T-cell (primary cell): Measurements from ENCODE around the gene ARHGEF17. TPM values are rescaled to one million over a fixed set of nuclear protein-coding genes. Genes with fewer than 3 reads are reported as not detected.
A peak's percentile ranks its signal among the peaks of the same experiment; 100 is the strongest.

Experiments used
- ATAC-seq, 4 experiments: fragments of 200-7000 bp in 3 of 4; fragments of 150-1000 bp in 1 of 4; cut with Tn5 transposase; replicated peaks in 1 of 4; 1 replicate in 3 of 4; 2 replicates in 1 of 4; pipeline ENCODE4 v1.10.0; 2021; ENCODE audit warnings: moderate library complexity in 3 of 4, mild to moderate bottlenecking in 2 of 4, moderate number of reproducible peaks in 1 of 4
- CTCF ChIA-PET, 2 donors: fragments of 300-600 bp; sonication (Branson Sonifier 250); formaldehyde crosslinking; loops; one replicate each; lab custom pipeline; 2022; ENCODE audit warnings: antibody characterized with exemption in 2 of 2; lab: Charles Lee
- POLR2A ChIA-PET, 2 donors: fragments of 300-600 bp; sonication (Branson Sonifier 250); formaldehyde crosslinking; loops; one replicate each; lab custom pipeline; 2022; ENCODE audit warnings: antibody characterized with exemption in 2 of 2; lab: Charles Lee
- DNase-seq, 35 experiments: peaks; one replicate each; pipeline versions ENCODE4 v3.0.0 to v3.0.0-alpha.2; 2013 to 2023
- H3K27ac ChIP-seq: one replicate; pipeline ENCODE4 v1.5.1; 2013; ENCODE audit warnings: low read length
- H3K27me3 ChIP-seq, 2 experiments: replicated peaks in 1 of 2; 1 replicate in 1 of 2; 2 replicates in 1 of 2; pipeline versions ENCODE4 v1.6.1 to v1.7.0; 2013; ENCODE audit warnings: low read length in 1 of 2, mixed read lengths in 1 of 2; ENCODE audit not compliant: control insufficient read depth in 2 of 2, insufficient read depth in 2 of 2; ENCODE audit errors: extremely low read depth in 1 of 2
- H3K36me3 ChIP-seq, 2 donors: 1 replicate in 1 of 2; 2 replicates in 1 of 2; pipeline versions ENCODE4 v1.6.1 to v1.7.0; 2013; ENCODE audit warnings: low read length in 1 of 2; ENCODE audit not compliant: control insufficient read depth in 2 of 2, insufficient read depth in 1 of 2; ENCODE audit errors: extremely low read depth in 1 of 2
- H3K4me1 ChIP-seq, 2 experiments: 1 replicate in 1 of 2; 2 replicates in 1 of 2; pipeline versions ENCODE4 v1.6.1 to v1.7.0; 2013; ENCODE audit warnings: low read length in 2 of 2, mixed read lengths in 1 of 2; ENCODE audit not compliant: insufficient read depth in 2 of 2, control insufficient read depth in 1 of 2; ENCODE audit errors: extremely low read depth in 1 of 2
- H3K4me3 ChIP-seq, 2 donors: 1 replicate in 1 of 2; 2 replicates in 1 of 2; pipeline versions ENCODE4 v1.5.1 to v1.7.0; 2013; ENCODE audit warnings: mild to moderate bottlenecking in 2 of 2, low read length in 1 of 2, moderate library complexity in 1 of 2; ENCODE audit not compliant: control insufficient read depth in 1 of 2; ENCODE audit errors: extremely low read depth in 1 of 2
- H3K9me3 ChIP-seq: 2 replicates; pipeline ENCODE4 v1.7.0; 2013
- H3K27ac Mint-ChIP-seq, 2 donors: one replicate each; pipeline ENCODE4 v1.8.0; 2020 to 2021; ENCODE audit warnings: mild to moderate bottlenecking in 2 of 2, mixed read lengths in 2 of 2
- H3K27me3 Mint-ChIP-seq, 2 donors: one replicate each; pipeline ENCODE4 v1.8.0; 2021 to 2022; ENCODE audit warnings: mixed read lengths in 2 of 2
- H3K36me3 Mint-ChIP-seq: one replicate; pipeline ENCODE4 v1.8.0; 2021; ENCODE audit warnings: mixed read lengths
- H3K4me1 Mint-ChIP-seq, 3 donors: one replicate each; pipeline ENCODE4 v1.8.0; 2020 to 2022; ENCODE audit warnings: mixed read lengths in 3 of 3, mild to moderate bottlenecking in 1 of 3
- H3K4me3 Mint-ChIP-seq, 3 donors: one replicate each; pipeline ENCODE4 v1.8.0; 2020 to 2022; ENCODE audit warnings: mild to moderate bottlenecking in 3 of 3, mixed read lengths in 3 of 3, moderate library complexity in 3 of 3
- H3K9me3 Mint-ChIP-seq, 3 donors: one replicate each; pipeline ENCODE4 v1.8.0; 2020 to 2022; ENCODE audit warnings: mixed read lengths in 3 of 3
- WGBS: methylation state at CpG from one replicate; pipeline ENCODE4 v1.1.5; 2013; ENCODE audit warnings: missing lambda C conversion rate; ENCODE audit not compliant: insufficient coverage; 5-methylcytosine and 5-hydroxymethylcytosine counted together
- total RNA-seq, 35 experiments: library from RNA in 6 of 35; stranded (reverse) in 6 of 35; fragments of 120-200 nt in 1 of 35; gene quantifications; one replicate each; pipeline versions ENCODE4 v1.2.1 to v1.2.4 and lab custom pipeline; 2013 to 2026

The ARHGEF17 gene
- total RNA-seq, 5 donors from 2014 or later (not counting 1 experiment from before 2014, with no cell fraction given): 0.23 to 1.0 (median 0.49) TPM

DNA sequence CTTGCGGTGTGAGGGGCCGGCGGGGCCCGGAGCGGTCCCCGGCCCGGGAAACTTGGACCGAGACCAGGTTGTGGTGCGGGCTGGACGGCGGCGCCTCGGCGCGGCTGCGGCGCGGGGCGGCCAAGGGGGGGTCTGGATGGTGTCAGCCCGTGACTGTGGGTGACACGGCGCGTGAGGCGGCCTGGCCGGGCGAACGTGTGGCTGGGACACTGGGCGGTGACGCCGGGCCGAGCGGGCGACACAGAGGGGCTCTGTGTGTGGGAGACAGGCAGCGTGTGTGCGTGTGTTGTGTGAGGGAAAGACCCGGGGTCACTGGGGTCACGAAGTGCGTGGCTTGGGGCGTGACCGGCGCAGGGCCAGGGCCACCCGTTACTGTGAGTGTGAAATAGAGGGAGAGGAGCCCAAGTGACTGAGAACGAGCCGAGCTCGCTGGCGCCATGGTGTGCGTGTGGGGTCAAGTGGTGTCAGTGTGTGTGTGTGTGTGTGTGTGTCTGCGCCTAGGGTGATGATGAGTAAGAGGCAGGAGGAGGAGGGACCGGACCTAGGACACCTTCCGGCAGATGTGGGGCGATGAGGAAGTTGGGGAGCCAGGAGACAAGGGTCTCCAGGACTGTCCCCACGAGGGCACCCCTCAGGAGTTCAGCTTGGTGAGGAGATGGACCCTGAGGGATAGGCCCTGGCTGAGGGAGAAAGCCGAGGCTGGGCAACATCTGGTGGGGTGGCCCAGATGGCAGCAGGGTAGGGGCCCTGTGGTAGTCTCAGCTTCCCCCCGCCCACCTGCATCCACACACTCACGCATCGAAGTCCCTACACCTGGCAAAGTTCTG lies 68.9 kb downstream of the ARHGEF17 start:
- Mint-ChIP-seq H3K4me3 (peak overlapping the region; percentile 82 to 89 (median 88)), H3K27me3 (no peaks in the 10 kb centered on the region), H3K36me3 (no peaks in the 10 kb centered on the region), H3K27ac (peak overlapping the region; percentile 86 to 94), H3K4me1 (peaks cover 43 to 60% (median 45%) of the 10 kb centered on the region in 3 donors), H3K9me3 (no peaks in the 10 kb centered on the region)
- ChIA-PET CTCF (interaction anchor here in 1 of 2 donors (1.4 kb wide), 1 partner anchor 26 kb away, joined by 5 read pairs; no protein-coding TSS in a partner anchor), POLR2A (no interaction called here)
- no peaks in the 10 kb centered on the region for H3K27me3 ChIP-seq
- peaks cover 4 to 40% of the 10 kb centered on the region in 2 experiments for H3K4me1 ChIP-seq
- H3K9me3 ChIP-seq: no peaks in the 10 kb centered on the region
- DNase-seq (peak; percentile 26 to 75 (median 59)), ATAC-seq (peak; percentile 4 to 42 (median 10))
- peak overlapping the region; percentile 68 to 76 for H3K4me3 ChIP-seq
- WGBS: under 1% methylated on average over 54 of the region's 56 CpGs
- peak overlapping the region; percentile 76 for H3K27ac ChIP-seq
- H3K36me3 ChIP-seq: no peaks in the 10 kb centered on the region

DNA sequence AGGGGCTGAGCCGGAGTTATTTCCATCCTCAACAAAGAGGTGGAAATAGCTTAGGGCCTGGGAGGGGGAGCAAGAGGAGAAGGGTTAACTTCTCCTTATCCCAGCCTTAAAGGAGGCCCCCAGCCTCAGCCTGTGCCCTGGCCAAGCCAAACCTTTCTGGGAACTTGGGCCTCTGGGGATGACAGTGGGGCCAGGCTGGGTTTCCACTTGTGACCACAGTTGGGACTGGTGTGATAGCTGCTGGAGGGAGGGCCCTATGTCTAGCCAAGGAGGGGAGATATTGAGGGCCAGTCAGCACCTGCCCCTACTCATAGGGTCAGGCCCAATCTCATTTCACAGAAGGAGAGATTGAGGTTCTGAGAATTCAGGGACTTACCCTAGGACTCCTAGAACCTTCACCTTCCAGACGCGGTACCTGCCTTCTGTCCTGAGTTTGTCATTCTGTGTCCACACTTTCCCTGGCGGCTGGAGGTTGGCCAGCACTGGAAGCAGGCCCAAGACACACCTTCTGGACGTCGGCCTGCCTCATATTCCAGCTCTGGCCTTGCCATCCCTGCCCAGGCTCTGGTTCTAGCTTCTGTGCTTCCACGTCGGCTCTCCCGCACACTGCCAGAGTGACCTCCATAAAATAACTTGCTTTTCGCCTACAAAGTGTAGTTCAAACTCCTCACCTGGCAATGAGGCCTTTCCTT lies 71.3 kb downstream of the ARHGEF17 start:
- no peaks in the 10 kb centered on the region for H3K36me3 Mint-ChIP-seq

DNA sequence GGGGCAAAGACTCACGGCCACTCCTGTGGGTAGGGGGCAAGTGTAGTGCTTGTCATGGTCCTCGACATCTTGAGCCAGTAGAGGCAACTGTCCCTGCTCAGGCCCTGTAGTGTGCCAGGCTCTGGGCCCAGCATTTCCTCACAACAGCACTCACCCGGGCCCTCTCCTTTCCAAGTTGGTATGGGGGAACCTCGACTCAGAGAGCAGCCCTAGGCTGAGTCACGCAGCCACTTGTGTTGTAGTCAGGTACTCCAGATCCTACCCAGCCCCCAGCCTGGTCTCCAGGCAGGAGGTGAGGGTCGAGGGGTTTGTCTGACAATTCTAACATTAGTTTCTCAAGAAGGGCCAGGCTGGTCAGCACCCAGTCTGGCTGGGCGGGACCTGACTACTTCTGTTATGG lies 72.3 kb downstream of the ARHGEF17 start:
- ATAC-seq (no peak), DNase-seq (no peak)
- no peak overlapping the region for H3K4me3 ChIP-seq
- Mint-ChIP-seq H3K27me3 (no peaks in the 10 kb centered on the region), H3K36me3 (no peaks in the 10 kb centered on the region), H3K27ac (peak overlapping the region in 1 of 2 donors; percentile 28), H3K4me3 (no peak overlapping the region), H3K9me3 (no peaks in the 10 kb centered on the region), H3K4me1 (peaks cover 70 to 85% (median 73%) of the 10 kb centered on the region in 3 donors)
- peaks cover 11 to 65% of the 10 kb centered on the region in 2 experiments for H3K4me1 ChIP-seq
- H3K27ac ChIP-seq: no peak overlapping the region
- 100% methylated on average over 5 of the region's 7 CpGs for WGBS
- ChIA-PET CTCF (interaction anchor here in 1 of 2 donors (0.6 kb wide), 1 partner anchor 300 kb away, joined by 3 read pairs; no protein-coding TSS in a partner anchor), POLR2A (no interaction called here)
- H3K9me3 ChIP-seq: no peaks in the 10 kb centered on the region
- H3K36me3 ChIP-seq: no peaks in the 10 kb centered on the region
- H3K27me3 ChIP-seq: no peaks in the 10 kb centered on the region

More for the DNA sequence above, 71.3 kb downstream of the ARHGEF17 start:
- Histone ChIP-seq H3K36me3 (no peaks in the 10 kb centered on the region), H3K4me1 (peaks cover 4 to 59% of the 10 kb centered on the region in 2 experiments), H3K4me3 (no peak overlapping the region), H3K27ac (no peak overlapping the region), H3K9me3 (no peaks in the 10 kb centered on the region), H3K27me3 (no peaks in the 10 kb centered on the region)
- H3K27me3 Mint-ChIP-seq: no peaks in the 10 kb centered on the region
- DNase-seq: no peak
- ChIA-PET POLR2A (no interaction called here), CTCF (interaction anchor here in 1 of 2 donors (0.5 kb wide), 1 partner anchor 27 kb away, joined by 3 read pairs; no protein-coding TSS in a partner anchor)
- WGBS: 97% methylated on average over 9 of the region's 10 CpGs
- no peak for ATAC-seq
- no peaks in the 10 kb centered on the region for H3K9me3 Mint-ChIP-seq
- H3K4me1 Mint-ChIP-seq: peaks cover 63 to 78% (median 65%) of the 10 kb centered on the region in 3 donors
- H3K27ac Mint-ChIP-seq: peak overlapping the region; percentile 27 to 31
- peak overlapping the region in 1 of 3 donors; percentile 17 for H3K4me3 Mint-ChIP-seq

DNA sequence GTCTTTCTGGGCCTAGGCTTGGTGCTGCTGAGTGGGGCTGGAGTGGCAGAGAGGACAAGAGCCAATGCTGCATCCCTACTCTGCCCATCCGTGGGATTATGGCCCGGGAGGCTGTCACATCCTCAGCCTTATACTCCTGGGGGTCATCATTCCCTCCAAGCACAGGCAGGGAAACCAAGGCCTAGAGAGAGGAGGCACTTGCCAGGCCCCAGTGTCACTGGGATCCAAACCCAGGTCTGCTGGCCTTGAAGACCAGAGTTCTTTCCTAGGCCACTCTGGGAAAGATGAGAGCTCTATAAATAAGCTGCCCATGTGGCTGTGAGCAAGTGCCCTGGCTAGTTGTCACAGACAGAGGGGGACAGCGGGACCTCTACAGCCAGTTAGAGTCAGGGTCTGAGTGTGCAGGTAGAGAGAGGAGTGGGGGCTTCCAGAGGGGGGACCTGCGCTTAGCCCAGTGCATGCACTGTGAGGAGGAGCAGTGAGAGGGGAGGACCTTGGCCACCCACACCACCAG lies 72.9 kb downstream of the ARHGEF17 start:
- WGBS: 100% methylated on average over 1 of the region's 4 CpGs
- Histone ChIP-seq H3K4me3 (no peak overlapping the region), H3K4me1 (peaks cover 16 to 65% of the 10 kb centered on the region in 2 experiments), H3K9me3 (no peaks in the 10 kb centered on the region), H3K27me3 (no peaks in the 10 kb centered on the region), H3K27ac (no peak overlapping the region), H3K36me3 (no peaks in the 10 kb centered on the region)
- peaks cover 71 to 85% (median 73%) of the 10 kb centered on the region in 3 donors for H3K4me1 Mint-ChIP-seq
- no peaks in the 10 kb centered on the region for H3K36me3 Mint-ChIP-seq
- POLR2A ChIA-PET: no interaction called here
- no peaks in the 10 kb centered on the region for H3K9me3 Mint-ChIP-seq
- H3K27me3 Mint-ChIP-seq: no peaks in the 10 kb centered on the region
- H3K27ac Mint-ChIP-seq: no peak overlapping the region
- DNase-seq: no peak
- ATAC-seq: no peak
- no peak overlapping the region for H3K4me3 Mint-ChIP-seq
- CTCF ChIA-PET: interaction anchor here in 1 of 2 donors (0.8 kb wide), 1 partner anchor 30 kb away, joined by 3 read pairs; no protein-coding TSS in a partner anchor

DNA sequence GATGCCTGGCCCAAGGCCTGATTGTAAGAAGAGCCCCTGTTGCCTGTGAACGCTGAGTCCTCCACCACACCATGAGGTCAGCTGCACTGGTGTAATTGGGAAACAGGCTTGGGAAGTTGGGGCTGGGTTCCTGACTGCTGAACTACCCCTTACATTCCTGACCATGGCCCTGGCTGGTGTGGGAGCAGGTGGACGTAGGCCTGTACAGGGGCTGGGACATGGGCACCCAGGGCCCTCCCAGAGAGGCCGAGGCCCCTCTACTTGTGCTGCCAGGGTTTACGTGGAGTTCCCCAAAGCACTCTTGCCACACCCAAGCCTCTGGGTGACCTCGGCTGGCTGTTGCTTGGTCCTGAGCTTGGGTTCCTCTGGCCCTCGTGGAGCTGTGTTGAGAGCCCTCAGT lies 73.5 kb downstream of the ARHGEF17 start:
- H3K27ac ChIP-seq: no peak overlapping the region
- ChIA-PET POLR2A (no interaction called here), CTCF (interaction anchor here in 1 of 2 donors (0.8 kb wide), 1 partner anchor 30 kb away, joined by 3 read pairs; no protein-coding TSS in a partner anchor)
- H3K27me3 ChIP-seq: no peaks in the 10 kb centered on the region
- 82% methylated on average over 5 of the region's 6 CpGs for WGBS
- H3K27me3 Mint-ChIP-seq: no peaks in the 10 kb centered on the region
- peaks cover 23 to 71% of the 10 kb centered on the region in 2 experiments for H3K4me1 ChIP-seq
- no peak overlapping the region for H3K27ac Mint-ChIP-seq
- no peaks in the 10 kb centered on the region for H3K36me3 ChIP-seq
- H3K4me1 Mint-ChIP-seq: peaks cover 78 to 90% (median 79%) of the 10 kb centered on the region in 3 donors
- no peak for DNase-seq
- no peak overlapping the region for H3K4me3 Mint-ChIP-seq
- no peaks in the 10 kb centered on the region for H3K36me3 Mint-ChIP-seq
- no peaks in the 10 kb centered on the region for H3K9me3 ChIP-seq
- no peaks in the 10 kb centered on the region for H3K9me3 Mint-ChIP-seq
- ATAC-seq: no peak
- H3K4me3 ChIP-seq: no peak overlapping the region

DNA sequence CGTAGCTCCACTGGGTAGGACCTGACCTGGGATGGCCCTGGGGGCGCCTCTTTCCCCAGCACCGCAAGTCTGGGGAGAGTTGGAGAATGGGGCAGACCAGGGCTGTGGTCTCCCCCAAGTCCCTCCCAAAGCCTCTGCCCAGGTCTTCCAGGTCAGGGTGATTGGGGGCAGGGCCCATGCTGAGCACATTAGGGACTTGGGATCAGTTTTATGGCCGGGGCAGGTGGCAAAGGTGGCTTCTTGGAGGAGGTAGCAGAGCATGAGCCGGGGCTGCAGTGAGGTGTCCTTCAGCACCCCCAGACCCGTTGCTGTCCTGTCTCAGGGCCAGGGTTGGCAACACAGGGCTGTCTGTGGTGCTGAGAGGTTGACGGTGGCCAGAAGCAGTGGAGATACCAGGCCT lies 74.1 kb downstream of the ARHGEF17 start:
- ChIA-PET POLR2A (no interaction called here), CTCF (no interaction called here)
- peaks cover 22 to 73% of the 10 kb centered on the region in 2 experiments for H3K4me1 ChIP-seq
- H3K27me3 Mint-ChIP-seq: no peaks in the 10 kb centered on the region
- peaks cover 79 to 92% (median 79%) of the 10 kb centered on the region in 3 donors for H3K4me1 Mint-ChIP-seq
- H3K4me3 Mint-ChIP-seq: peak overlapping the region in 1 of 3 donors; percentile 20
- H3K27me3 ChIP-seq: no peaks in the 10 kb centered on the region
- WGBS: 93% methylated on average over 3 of the region's 7 CpGs
- H3K36me3 Mint-ChIP-seq: no peaks in the 10 kb centered on the region
- no peaks in the 10 kb centered on the region for H3K9me3 ChIP-seq
- ATAC-seq: no peak
- H3K36me3 ChIP-seq: no peaks in the 10 kb centered on the region
- no peak for DNase-seq
- no peak overlapping the region for H3K4me3 ChIP-seq
- no peaks in the 10 kb centered on the region for H3K9me3 Mint-ChIP-seq
- peak overlapping the region; percentile 55 to 82 for H3K27ac Mint-ChIP-seq
- H3K27ac ChIP-seq: no peak overlapping the region
